Kidney (tissue), 14 donors: Measurements from ENCODE around the gene OPHN1. TPM values are rescaled to one million over a fixed set of nuclear protein-coding genes. Genes with fewer than 3 reads are reported as not detected.

Source experiments
- DNase-seq, 5 donors: peaks; one replicate each; pipeline ENCODE4 v3.0.0-alpha.2; 2013 to 2020
- FAIRE-seq: peaks from 2 replicates; lab custom pipeline; 2012; peaks lifted over from hg19 to GRCh38; lab: Jason Lieb, UNC
- H3K27ac ChIP-seq, 2 donors: one replicate each; pipeline ENCODE4 v1.7.0; 2013; ENCODE audit warnings: low read depth in 2 of 2, low read length in 2 of 2, inconsistent platforms in 1 of 2
- H3K27me3 ChIP-seq: one replicate; pipeline ENCODE4 v1.7.1; 2013; ENCODE audit warnings: low read length, inconsistent platforms; ENCODE audit not compliant: control insufficient read depth, insufficient read depth
- H3K36me3 ChIP-seq, 3 donors: one replicate each; pipeline versions ENCODE4 v1.7.0 to v1.7.1; 2013; ENCODE audit warnings: low read length in 3 of 3, control low read depth in 1 of 3, inconsistent platforms in 1 of 3; ENCODE audit not compliant: insufficient read depth in 3 of 3, control insufficient read depth in 2 of 3
- H3K4me1 ChIP-seq, 3 donors: one replicate each; pipeline versions ENCODE4 v1.7.0 to v1.7.1; 2013; ENCODE audit warnings: low read length in 3 of 3, inconsistent platforms in 1 of 3, low read depth in 1 of 3; ENCODE audit not compliant: control insufficient read depth in 2 of 3, insufficient read depth in 2 of 3
- H3K4me3 ChIP-seq, 3 donors: one replicate each; pipeline versions ENCODE4 v1.7.0 to v1.8.1; 2013; ENCODE audit warnings: low read length in 3 of 3, control low read depth in 1 of 3, inconsistent platforms in 1 of 3
- H3K9ac ChIP-seq, 3 donors: one replicate each; pipeline versions ENCODE4 v1.7.0 to v1.7.1; 2013; ENCODE audit warnings: low read length in 3 of 3, control low read depth in 1 of 3, inconsistent platforms in 1 of 3
- H3K9me3 ChIP-seq, 3 donors: one replicate each; pipeline versions ENCODE4 v1.7.0 to v1.7.1; 2013; ENCODE audit warnings: low read length in 3 of 3, control low read depth in 1 of 3, inconsistent platforms in 1 of 3; ENCODE audit not compliant: control insufficient read depth in 2 of 3, insufficient read depth in 1 of 3
- CTCF ChIP-seq: IDR thresholded peaks from 3 replicates; pipeline ENCODE4 v1.5.1; 2012; ENCODE audit warnings: mild to moderate bottlenecking, moderate library complexity, borderline replicate concordance; ENCODE audit not compliant: insufficient read depth; ENCODE audit errors: extremely low read depth
- intact Hi-C: fragments of 100-400 bp; cut with DNase I; formaldehyde crosslinking; loops from one replicate; pipeline ENCODE4 v1.11.1; 2022
- polyA plus RNA-seq: library from polyadenylated mRNA; stranded (reverse); fragments of 350-450 nt; fragmentation: Illumina TruSeq; extraction: RNeasy Lipid Tissue Mini Kit (QIAGEN cat#74804); gene quantifications from one replicate; pipeline ENCODE4 v1.2.3, GENCODE V29; 2014; ENCODE audit warnings: low read depth, low replicate concordance; ENCODE audit not compliant: insufficient read depth
- total RNA-seq: library from RNA; stranded (reverse); fragmentation: NEBNext Ultra II Directional; extraction: Animal tissue kit (Norgen Biotek cat#: 25700); gene quantifications from one replicate; pipeline ENCODE4 v1.2.1, GENCODE V29; 2021
- donor health status: control.
- donor health status: control.
- donor health status: control.
- donor health status: control.
- donor health status: control.
- donor health status: DM: yes; HTN: yes; CAD: no.
- donor health status: Normal renal cell carcinoma (clear cell type).

Gene OPHN1
- total and polyA plus RNA-seq, 2 donors from 2014 or later: 1.9 to 9.5 TPM

GRCh38 chrX:68087526-68087925 lies 345.8 kb downstream of the OPHN1 start:
- H3K9me3 ChIP-seq: peaks cover 0 to 2% (median 0%) of the 10 kb centered on the region in 3 donors

DNA sequence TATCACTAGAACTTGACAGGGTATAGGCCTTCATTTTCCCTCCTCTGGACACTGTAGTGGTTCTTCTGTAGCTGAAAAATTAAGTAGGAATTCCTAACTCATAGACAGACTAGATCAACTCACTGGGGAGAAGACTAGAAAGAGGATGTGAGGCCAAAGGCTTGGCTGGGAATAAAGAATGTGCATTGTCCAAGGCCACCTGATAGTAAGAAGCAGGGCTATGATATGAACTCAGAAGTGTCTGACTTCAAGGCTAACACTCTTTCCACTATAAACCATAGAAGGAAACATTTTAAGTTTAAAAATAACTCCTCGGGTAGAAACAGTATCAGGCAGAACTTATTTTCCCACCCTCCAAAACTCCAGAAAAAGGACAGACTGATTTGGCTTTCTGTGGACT lies 346.6 kb downstream of the OPHN1 start:
- Histone ChIP-seq H3K27ac (no peak overlapping the region), H3K36me3 (no peaks in the 10 kb centered on the region), H3K4me3 (no peak overlapping the region), H3K27me3 (no peaks in the 10 kb centered on the region), H3K9me3 (peaks cover 0 to 3% (median 0%) of the 10 kb centered on the region in 3 donors), H3K4me1 (peaks cover 0 to 5% (median 0%) of the 10 kb centered on the region in 3 donors), H3K9ac (no peak overlapping the region)
- intact Hi-C loops: no loop called here
- no peak for FAIRE-seq
- TF ChIP-seq CTCF: no peak
- no peak for DNase-seq

More at GRCh38 chrX:68087526-68087925, 345.8 kb downstream of the OPHN1 start:
- no peak overlapping the region for H3K27ac ChIP-seq
- H3K36me3 ChIP-seq: no peaks in the 10 kb centered on the region
- H3K27me3 ChIP-seq: no peaks in the 10 kb centered on the region
- intact Hi-C loops: no loop called here
- H3K4me3 ChIP-seq: no peak overlapping the region
- TF ChIP-seq CTCF: no peak
- H3K4me1 ChIP-seq: peaks cover 0 to 5% (median 0%) of the 10 kb centered on the region in 3 donors
- no peak for FAIRE-seq
- no peak overlapping the region for H3K9ac ChIP-seq
- peak in 1 of 5 donors; percentile 18 for DNase-seq

DNA sequence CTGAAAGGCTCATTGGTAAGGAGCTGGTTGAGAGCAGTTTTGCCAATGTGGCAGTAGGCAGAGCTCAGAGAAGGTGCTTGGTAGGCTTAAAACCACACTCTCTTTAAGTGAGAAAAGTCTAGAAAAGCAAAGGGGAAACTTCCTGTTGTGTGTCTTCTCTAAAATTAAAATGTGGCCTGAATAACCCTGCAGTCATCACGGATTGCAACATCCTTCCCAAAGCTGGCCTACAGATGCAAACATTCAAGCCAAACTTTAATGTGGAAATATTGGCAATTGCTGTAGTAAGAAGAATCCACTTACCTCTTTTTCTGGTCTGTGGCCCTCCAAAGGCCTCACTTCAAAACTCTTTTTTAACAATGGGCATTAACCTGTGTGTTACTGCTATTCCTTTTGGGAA lies 348.5 kb downstream of the OPHN1 start:
- no peak for TF ChIP-seq CTCF
- FAIRE-seq: no peak
- Histone ChIP-seq H3K9ac (no peak overlapping the region), H3K9me3 (peaks cover 0 to 3% (median 0%) of the 10 kb centered on the region in 3 donors), H3K4me1 (peaks cover 0 to 5% (median 0%) of the 10 kb centered on the region in 3 donors), H3K36me3 (no peaks in the 10 kb centered on the region), H3K27ac (peak overlapping the region in 1 of 2 donors; percentile 54), H3K4me3 (no peak overlapping the region), H3K27me3 (no peaks in the 10 kb centered on the region)
- intact Hi-C loops: no loop called here
- no peak for DNase-seq

- peak in 1 of 5 donors; percentile 43 for DNase-seq
- TF ChIP-seq CTCF: no peak
- Histone ChIP-seq H3K36me3 (no peaks in the 10 kb centered on the region), H3K9me3 (peaks cover 0 to 3% (median 0%) of the 10 kb centered on the region in 3 donors), H3K27me3 (no peaks in the 10 kb centered on the region), H3K9ac (no peak overlapping the region), H3K4me1 (peaks cover 0 to 5% (median 0%) of the 10 kb centered on the region in 3 donors), H3K27ac (no peak overlapping the region), H3K4me3 (no peak overlapping the region)
- intact Hi-C loops: no loop called here
- peak; percentile 94 for FAIRE-seq
Measured at GRCh38 chrX:68083510-68083909, 349.8 kb downstream of the OPHN1 start.
